NCI-H446 treated with DMSO at 0.1 percent for 48 hours (cell line): ENCODE results near the gene SLC2A9.

Experiments
- DNase-seq: peaks from one replicate; lab custom pipeline; 2025; lab: John Stamatoyannopoulos, UW

Gene SLC2A9

GRCh38 chr4:10045481-10045880, 24.2 kb upstream of the SLC2A9 start:
- DNase-seq = no peak

- DNase-seq = no peak
Observed at GRCh38 chr4:10041036-10041435, 19.7 kb upstream of the SLC2A9 start.

- no peak for DNase-seq
Observed at GRCh38 chr4:10040049-10040892, 19.0 kb upstream of the SLC2A9 start.

- DNase-seq = no peak
Observed at GRCh38 chr4:10036807-10037342, 15.6 kb upstream of the SLC2A9 start.

DNA sequence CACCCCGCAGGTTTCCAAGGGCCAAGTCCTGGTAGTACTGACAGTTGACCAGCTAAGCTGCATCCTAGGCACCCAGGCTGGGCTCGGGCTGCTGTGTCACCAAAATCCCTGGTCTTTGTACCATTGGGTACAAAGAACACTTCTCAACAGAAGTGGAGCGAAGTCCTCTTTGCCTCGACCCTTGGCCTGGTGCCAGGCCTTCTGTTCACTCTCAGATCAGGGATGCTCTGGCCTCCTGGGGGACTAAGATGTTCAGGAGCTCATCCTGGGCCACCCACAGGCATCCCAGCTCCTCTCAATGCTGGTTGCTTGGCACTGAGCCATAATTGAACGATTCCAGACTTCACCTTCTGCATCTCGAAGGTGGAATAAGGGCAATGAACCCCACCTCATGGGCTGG, 13.8 kb upstream of the SLC2A9 start:
- no peak for DNase-seq

DNA sequence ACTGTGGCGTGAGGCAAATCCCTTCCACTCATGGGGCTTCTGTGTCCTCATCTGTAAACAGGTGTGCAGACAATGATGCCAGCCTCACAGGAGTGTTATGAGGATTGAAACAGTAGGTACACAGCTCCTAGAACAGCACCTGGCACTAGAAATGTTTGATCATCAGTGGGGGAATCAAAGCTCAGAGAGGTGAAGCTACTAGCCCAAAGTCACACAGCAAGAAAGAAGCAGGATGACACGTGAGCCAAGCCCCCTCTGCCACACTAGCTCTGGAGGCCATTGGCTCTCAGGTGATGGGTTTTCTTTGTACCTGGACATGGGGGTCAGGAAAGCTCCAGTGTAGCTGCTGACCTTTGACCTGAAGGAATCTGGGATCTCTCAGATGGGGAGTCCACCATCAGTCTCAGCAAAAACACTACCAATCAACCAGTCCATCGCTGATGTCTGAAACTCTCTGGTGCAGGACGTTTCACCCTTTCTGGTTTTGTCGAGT, 13.4 kb upstream of the SLC2A9 start:
- no peak for DNase-seq

DNA sequence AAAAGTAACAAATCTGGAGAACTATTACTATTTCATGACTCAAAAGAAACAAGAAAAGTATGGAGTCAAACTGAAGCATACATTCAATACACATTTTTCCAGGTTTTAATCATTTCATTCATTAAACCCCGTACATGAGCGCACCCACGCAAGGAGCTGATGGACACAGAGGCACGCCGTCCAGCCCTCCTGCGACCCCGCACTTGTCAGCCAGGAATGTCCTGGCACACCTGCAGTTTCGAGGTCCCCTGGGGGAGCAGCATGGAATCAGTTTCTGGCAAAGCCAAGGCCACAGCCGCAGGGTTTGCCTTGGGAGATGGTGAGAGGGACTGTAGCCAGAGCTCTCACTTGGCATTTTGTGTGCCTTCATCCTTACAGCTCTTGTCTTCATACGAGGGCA, 12.8 kb upstream of the SLC2A9 start:
- DNase-seq = no peak

GRCh38 chr4:10033191-10033881, 12.0 kb upstream of the SLC2A9 start:
- DNase-seq = no peak

- no peak for DNase-seq
Observed at GRCh38 chr4:10032625-10033024, 11.3 kb upstream of the SLC2A9 start.

GRCh38 chr4:10031668-10032590, 10.6 kb upstream of the SLC2A9 start:
- DNase-seq = no peak

GRCh38 chr4:10030972-10031667, 9.8 kb upstream of the SLC2A9 start:
- no peak for DNase-seq

DNA sequence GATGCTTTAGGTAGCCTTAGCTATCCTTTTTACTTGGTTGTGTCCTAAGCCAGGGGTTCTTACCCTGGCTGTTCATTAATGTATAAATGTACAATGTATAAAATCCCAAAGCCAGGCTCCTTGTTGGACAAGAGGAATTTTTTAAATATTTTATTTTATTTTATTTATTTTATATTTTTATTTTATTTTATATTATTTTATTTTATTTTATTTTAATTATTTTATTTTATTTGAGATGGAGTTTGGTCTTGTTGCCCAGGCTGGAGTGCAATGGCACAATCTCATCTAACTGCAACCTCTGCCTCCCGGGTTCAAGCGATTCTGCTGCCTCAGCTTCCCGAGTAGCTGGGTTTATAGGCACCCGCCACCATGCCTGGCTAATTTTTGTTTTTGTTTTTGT, 8.1 kb upstream of the SLC2A9 start:
- no peak for DNase-seq

DNA sequence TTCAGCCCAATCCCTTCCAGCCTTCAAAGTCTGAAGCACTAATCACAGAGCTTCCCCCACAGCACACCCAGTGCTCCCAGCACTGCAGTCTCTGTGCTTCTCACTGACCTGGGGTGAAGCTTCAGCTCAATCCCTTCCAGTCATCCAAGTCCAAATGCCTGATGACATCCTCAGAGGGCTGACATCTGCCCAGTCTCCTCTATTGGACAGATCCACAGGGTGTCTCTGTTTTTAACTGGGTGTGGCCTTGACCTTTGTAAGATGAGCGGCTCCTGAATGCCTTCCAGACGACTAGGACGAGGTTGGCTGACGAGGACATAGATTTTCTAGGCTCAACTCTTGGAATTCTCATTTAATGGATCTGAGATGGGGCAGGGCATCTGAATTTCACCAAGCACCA, 7.6 kb upstream of the SLC2A9 start:
- no peak for DNase-seq

- no peak for DNase-seq
Observed at GRCh38 chr4:10026485-10026884, 5.2 kb upstream of the SLC2A9 start.

DNA sequence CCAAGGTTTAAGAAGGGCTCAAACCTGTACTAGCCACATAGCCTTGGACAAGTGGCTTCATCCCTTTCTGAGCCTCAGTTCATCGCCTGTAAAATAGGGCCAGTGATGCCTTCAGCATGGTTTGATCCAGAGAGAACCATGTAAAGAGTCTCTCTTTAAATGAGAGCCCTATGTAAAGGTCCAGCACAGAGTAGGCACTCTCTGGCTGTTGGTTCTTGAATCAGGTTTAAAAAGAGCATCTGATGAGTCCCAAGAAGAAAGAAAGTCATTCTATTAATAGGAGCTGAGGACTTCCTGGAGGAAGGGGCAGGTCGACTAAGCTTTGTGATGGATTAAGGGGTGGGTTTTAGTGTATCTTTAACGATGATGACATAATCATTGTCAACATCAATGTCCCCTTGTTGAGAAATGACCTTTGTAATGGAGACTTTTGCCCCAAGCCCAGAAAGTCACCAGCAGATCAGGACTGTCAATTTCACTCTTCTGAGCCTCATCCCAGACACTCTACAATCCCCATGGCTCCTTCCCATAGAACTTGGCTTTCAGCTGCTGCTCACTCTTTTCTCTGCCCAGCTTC, 4.0 kb upstream of the SLC2A9 start:
- DNase-seq = no peak

DNA sequence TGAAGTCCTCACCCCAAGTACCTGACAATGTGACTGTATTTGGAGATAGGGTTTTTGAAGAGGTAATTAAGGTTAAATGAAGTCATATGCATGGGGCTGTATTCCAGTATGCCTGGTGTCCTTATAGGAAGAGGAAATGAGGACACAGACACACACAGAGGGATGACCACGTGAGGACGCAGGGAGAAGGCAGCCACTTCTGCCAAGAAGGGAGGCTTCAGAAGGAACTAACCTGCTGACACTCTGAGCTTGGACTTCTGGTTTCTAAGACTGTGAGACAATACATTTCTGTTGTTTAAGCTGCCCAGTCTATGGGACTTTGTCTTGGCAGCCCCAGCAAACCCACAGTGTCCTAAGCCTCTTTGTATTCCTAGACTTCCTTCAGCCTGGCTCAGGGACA, 3.0 kb upstream of the SLC2A9 start:
- no peak for DNase-seq

GRCh38 chr4:10023806-10024205, 2.5 kb upstream of the SLC2A9 start:
- DNase-seq = no peak

- DNase-seq = no peak
Observed at GRCh38 chr4:10023050-10023419, 1.7 kb upstream of the SLC2A9 start.

DNA sequence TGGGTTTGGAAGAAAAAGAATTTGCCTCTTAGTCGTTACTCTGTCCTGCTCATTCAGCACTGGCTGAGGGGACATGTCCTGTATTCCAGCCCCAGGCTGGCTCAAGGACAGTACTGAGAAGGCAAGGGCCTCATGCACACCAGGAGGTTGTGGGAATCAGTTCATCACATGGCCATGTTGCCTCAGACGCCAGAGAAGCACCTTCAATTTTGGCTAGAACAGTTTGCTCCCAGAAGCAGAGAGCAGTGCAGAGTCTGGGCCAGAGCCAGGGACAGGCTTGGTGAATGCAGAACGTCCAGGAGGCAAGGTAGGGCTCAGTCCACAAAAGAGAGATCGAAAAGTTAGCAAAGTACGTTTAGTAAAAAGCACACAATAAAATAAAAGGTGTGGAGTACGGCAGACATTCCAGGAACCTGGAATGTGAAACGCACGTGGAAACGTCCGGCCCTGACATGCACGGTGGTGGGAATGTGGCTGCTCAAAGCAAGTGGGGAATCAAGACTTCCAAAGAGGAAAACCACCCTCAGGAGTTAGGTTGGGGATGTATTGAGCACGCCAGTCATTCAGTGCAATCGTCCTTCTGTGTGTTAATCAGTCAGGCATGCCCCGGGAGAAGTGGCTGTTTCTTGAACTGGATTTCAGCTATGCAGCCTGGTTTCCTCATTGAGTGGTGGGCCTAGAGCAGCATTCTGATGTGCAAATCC, 1.2 kb upstream of the SLC2A9 start:
- no peak for DNase-seq

- no peak for DNase-seq
Observed at GRCh38 chr4:10021653-10022023, 341 bp upstream of the SLC2A9 start.

DNA sequence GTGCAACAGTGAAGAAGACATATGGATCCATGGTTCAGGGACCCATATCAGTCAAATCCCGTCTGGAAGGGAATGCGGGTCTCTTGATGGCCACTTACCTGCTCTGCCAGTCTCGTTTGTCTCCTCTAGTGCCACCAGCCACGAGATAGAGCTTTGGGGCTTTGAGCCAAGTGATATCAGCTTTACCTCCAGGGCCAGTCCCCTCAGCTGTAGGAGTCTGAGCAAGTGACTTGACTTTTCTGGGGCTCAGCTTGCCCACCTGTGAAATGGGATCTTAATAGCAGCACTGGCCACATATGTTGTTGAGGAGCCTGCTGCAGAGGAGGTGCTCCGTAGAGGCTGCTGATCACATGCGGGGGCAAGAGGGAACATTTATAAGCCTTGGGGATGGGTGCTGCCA, 1.2 kb downstream of the SLC2A9 start:
- DNase-seq = no peak
